ENCODE results near the gene HCST.
A peak's percentile ranks its signal among the peaks of the same experiment; 100 is the strongest.
"Not testable (repeated sequence)": the region's sequence is repeated elsewhere in the genome, so short reads cannot be mapped to it uniquely, and the experiment has no call there.

The HCST gene

DNA sequence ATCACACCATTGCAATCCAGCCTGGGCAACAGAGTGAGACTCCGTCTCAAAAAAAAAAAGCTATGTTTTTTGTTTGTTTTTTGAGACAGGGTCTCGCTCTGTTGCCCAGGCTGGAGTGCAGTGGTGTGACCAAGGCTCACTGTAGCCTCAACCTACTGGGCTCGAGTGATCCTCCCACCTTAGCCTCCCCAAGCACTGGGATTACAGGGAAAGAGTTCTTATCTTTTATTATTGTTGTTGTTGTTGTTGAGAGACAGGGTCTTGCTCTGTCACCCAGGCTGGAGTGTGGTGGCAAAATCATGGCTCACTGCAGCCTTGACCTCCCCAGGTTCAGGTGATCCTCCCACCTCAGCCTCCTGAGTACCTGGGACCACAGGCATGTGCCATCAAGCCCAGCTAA lies 10.5 kb upstream of the HCST start:
- not testable (repeated sequence) for H3K9me3 ChIP-seq (ENCODE audit: control insufficient read depth in 1 of 2, low read length in 2 of 2)
- H3K36me3 ChIP-seq (ENCODE audit: control insufficient read depth in 1 of 2, insufficient read depth in 2 of 2, low read length in 2 of 2), result peaks cover 14 to 68% of the 10 kb centered on the region in 2 donors

DNA sequence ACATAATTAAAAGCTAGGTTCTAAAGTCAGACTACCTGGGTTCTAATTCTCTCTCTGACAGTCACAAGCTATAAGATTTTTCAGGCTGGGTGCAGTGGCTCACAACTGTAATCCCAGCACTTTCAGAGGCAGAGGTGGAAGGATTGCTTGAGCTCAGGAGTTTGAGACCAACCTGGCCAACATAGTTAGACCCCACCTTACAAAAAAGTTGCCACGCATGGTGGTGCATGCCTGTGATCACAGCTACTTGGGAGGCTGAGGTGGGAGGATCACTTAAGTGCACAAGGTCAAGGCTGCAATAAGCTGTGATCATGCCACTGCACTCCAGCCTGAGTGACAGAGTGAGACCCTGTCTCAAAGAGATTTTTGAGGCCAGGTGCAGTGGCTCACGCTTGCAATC lies 8.0 kb upstream of the HCST start:
- Histone ChIP-seq H3K36me3 (ENCODE audit: control insufficient read depth in 1 of 2, insufficient read depth in 2 of 2, low read length in 2 of 2) (peaks cover 5 to 54% of the 10 kb centered on the region in 2 donors), H3K4me3 (ENCODE audit: low read depth in 1 of 2, low read length in 2 of 2) (no peak overlapping the region)

More for the DNA sequence above, 10.5 kb upstream of the HCST start:
- not testable (repeated sequence) for H3K4me3 ChIP-seq (ENCODE audit: low read depth in 1 of 2, low read length in 2 of 2); H3K4me1 ChIP-seq (ENCODE audit: control insufficient read depth in 1 of 2, insufficient read depth in 2 of 2, low read length in 2 of 2); H3K27ac ChIP-seq (ENCODE audit: low read depth, low read length); H3K9ac ChIP-seq (ENCODE audit: low read depth in 1 of 2, low read length in 2 of 2); H3K27me3 ChIP-seq (ENCODE audit: control insufficient read depth in 1 of 2, insufficient read depth in 2 of 2, low read length in 2 of 2)

DNA sequence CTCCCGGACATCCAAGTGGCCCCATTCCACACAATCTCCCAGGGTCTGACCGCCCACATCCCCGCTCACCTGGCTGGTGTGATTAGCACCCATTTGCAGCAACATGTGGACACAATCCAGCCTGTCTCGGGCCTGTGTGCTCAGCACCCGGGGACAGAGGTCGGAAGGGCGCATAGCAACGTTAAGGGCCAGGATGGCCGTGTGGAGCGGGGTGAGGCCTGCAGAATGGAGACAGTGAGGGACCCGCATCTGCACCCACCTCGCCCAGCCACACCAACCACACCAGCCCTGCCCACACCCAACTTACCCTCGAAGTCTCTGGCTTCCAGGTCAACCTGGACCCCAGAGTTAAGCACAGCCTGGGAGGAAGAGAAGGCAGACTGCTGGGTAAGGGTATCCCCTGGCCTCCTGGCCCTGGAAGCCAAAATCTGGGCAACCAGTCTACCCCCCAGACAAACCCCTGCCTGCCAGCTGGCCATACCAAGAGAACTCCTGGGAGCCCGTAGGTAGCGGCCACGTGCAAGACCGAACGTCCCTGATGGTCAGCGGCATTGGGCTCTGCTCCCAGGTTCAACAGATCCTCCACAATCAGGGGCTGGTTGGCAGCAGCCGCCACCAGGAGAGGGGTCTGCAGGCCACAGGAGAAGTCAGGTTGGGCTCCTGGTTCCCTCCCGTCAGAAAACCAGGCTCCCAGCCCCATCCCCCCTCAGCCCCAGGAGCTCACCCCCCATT lies 6.3 kb upstream of the HCST start:
- no peak overlapping the region for H3K27ac ChIP-seq (ENCODE audit: low read depth, low read length)
- peaks cover 0 to 37% of the 10 kb centered on the region in 2 donors for H3K36me3 ChIP-seq (ENCODE audit: control insufficient read depth in 1 of 2, insufficient read depth in 2 of 2, low read length in 2 of 2)
- H3K9me3 ChIP-seq (ENCODE audit: control insufficient read depth in 1 of 2, low read length in 2 of 2), result no peaks in the 10 kb centered on the region
- H3K4me1 ChIP-seq (ENCODE audit: control insufficient read depth in 1 of 2, insufficient read depth in 2 of 2, low read length in 2 of 2), result peaks cover 0 to 17% of the 10 kb centered on the region in 2 donors
- no peak overlapping the region for H3K9ac ChIP-seq (ENCODE audit: low read depth in 1 of 2, low read length in 2 of 2)
- no peak overlapping the region for H3K4me3 ChIP-seq (ENCODE audit: low read depth in 1 of 2, low read length in 2 of 2)
- no peaks in the 10 kb centered on the region for H3K27me3 ChIP-seq (ENCODE audit: control insufficient read depth in 1 of 2, insufficient read depth in 2 of 2, low read length in 2 of 2)

More for the DNA sequence above, 8.0 kb upstream of the HCST start:
- H3K27ac ChIP-seq (ENCODE audit: low read depth, low read length), result no peak overlapping the region
- no peaks in the 10 kb centered on the region for H3K27me3 ChIP-seq (ENCODE audit: control insufficient read depth in 1 of 2, insufficient read depth in 2 of 2, low read length in 2 of 2)
- H3K9ac ChIP-seq (ENCODE audit: low read depth in 1 of 2, low read length in 2 of 2), result no peak overlapping the region
- no peaks in the 10 kb centered on the region for H3K9me3 ChIP-seq (ENCODE audit: control insufficient read depth in 1 of 2, low read length in 2 of 2)
- H3K4me1 ChIP-seq (ENCODE audit: control insufficient read depth in 1 of 2, insufficient read depth in 2 of 2, low read length in 2 of 2), result peaks cover 0 to 12% of the 10 kb centered on the region in 2 donors

DNA sequence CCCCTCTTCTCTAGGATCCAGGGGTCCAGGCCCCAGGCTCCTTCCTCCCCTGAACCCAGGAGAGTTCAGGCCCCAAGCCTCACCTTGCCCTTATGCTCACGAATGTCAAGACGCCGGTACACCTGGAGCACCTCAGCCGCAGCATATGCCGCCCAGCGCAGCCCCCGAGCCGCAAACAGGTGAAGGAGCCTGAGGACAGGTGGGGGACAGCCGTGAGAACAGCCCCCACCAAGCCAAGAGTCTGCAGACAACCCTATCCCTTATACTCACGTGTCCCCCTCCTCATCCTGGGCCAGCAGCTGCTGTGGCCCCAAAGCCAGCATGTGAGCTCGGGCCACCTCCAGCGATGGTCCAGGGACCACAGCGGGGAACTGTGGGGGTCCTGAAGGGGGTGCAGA lies 5.7 kb upstream of the HCST start:
- no peak overlapping the region for H3K9ac ChIP-seq (ENCODE audit: low read depth in 1 of 2, low read length in 2 of 2)
- no peaks in the 10 kb centered on the region for H3K9me3 ChIP-seq (ENCODE audit: control insufficient read depth in 1 of 2, low read length in 2 of 2)
- H3K4me3 ChIP-seq (ENCODE audit: low read depth in 1 of 2, low read length in 2 of 2), result no peak overlapping the region
- H3K27me3 ChIP-seq (ENCODE audit: control insufficient read depth in 1 of 2, insufficient read depth in 2 of 2, low read length in 2 of 2), result no peaks in the 10 kb centered on the region
- peaks cover 0 to 22% of the 10 kb centered on the region in 2 donors for H3K4me1 ChIP-seq (ENCODE audit: control insufficient read depth in 1 of 2, insufficient read depth in 2 of 2, low read length in 2 of 2)
- no peak overlapping the region for H3K27ac ChIP-seq (ENCODE audit: low read depth, low read length)
- H3K36me3 ChIP-seq (ENCODE audit: control insufficient read depth in 1 of 2, insufficient read depth in 2 of 2, low read length in 2 of 2), result peaks cover 0 to 36% of the 10 kb centered on the region in 2 donors

DNA sequence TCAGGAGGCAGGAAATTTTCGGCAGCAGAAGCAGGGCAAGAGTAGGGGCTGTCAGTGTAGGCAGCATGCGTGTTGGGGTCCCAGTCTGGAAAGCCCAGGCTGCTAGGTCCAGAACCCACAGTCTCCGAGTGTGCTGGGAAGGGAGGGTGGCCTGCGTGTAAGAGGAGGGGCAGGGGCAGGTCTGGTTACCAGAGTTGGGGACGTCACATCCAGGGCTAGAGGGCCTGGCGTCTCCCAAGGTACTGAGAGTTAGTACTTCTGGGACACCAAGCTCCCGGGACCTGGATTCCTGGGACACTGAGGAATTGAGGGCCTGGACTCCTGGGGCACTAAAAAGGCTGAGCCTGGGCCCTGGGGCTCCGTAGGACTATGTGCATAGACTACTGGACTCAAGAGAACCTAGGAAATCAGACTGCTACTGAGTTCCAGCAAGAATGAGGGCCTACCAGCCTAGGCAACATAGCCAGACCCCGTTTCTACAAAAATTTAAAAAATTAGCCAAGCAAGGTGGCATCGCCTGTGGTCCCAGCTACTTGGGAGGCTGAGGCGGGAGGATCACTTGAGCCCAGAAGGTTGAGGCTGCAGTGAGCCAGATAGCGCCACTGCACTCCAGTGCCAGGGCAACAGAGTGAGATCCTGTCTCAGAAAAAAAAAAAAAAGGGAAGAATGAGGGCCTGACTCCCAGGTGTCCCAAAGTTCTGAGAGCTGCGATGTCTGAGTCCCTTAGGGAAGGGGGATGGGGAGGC lies 4.5 kb upstream of the HCST start:
- Histone ChIP-seq H3K4me1 (ENCODE audit: control insufficient read depth in 1 of 2, insufficient read depth in 2 of 2, low read length in 2 of 2) (peaks cover 0 to 26% of the 10 kb centered on the region in 2 donors), H3K27ac (ENCODE audit: low read depth, low read length) (no peak overlapping the region), H3K4me3 (ENCODE audit: low read depth in 1 of 2, low read length in 2 of 2) (peak overlapping the region; percentile 82 to 86), H3K9me3 (ENCODE audit: control insufficient read depth in 1 of 2, low read length in 2 of 2) (no peaks in the 10 kb centered on the region), H3K36me3 (ENCODE audit: control insufficient read depth in 1 of 2, insufficient read depth in 2 of 2, low read length in 2 of 2) (peaks cover 0 to 31% of the 10 kb centered on the region in 2 donors), H3K27me3 (ENCODE audit: control insufficient read depth in 1 of 2, insufficient read depth in 2 of 2, low read length in 2 of 2) (no peaks in the 10 kb centered on the region), H3K9ac (ENCODE audit: low read depth in 1 of 2, low read length in 2 of 2) (peak overlapping the region; percentile 58 to 78)

DNA sequence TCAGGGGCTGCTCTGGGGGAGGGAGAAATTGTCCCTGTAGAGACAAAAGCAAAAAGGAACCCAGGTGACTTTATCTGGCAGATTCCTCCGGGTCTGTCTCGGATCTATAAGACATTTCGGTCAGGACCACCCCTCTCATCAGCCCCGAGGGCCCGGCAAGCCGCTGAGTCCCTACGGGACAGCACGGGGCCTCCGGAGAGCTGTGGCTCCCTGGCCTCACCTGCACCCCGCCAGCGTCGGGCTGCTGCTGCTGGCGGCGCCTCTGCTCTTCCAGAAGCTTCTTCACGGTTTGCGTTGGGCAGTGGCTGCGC lies 3.9 kb upstream of the HCST start:
- H3K9ac ChIP-seq (ENCODE audit: low read depth in 1 of 2, low read length in 2 of 2), result peak overlapping the region; percentile 58 to 78
- no peak overlapping the region for H3K27ac ChIP-seq (ENCODE audit: low read depth, low read length)
- H3K27me3 ChIP-seq (ENCODE audit: control insufficient read depth in 1 of 2, insufficient read depth in 2 of 2, low read length in 2 of 2), result no peaks in the 10 kb centered on the region

DNA sequence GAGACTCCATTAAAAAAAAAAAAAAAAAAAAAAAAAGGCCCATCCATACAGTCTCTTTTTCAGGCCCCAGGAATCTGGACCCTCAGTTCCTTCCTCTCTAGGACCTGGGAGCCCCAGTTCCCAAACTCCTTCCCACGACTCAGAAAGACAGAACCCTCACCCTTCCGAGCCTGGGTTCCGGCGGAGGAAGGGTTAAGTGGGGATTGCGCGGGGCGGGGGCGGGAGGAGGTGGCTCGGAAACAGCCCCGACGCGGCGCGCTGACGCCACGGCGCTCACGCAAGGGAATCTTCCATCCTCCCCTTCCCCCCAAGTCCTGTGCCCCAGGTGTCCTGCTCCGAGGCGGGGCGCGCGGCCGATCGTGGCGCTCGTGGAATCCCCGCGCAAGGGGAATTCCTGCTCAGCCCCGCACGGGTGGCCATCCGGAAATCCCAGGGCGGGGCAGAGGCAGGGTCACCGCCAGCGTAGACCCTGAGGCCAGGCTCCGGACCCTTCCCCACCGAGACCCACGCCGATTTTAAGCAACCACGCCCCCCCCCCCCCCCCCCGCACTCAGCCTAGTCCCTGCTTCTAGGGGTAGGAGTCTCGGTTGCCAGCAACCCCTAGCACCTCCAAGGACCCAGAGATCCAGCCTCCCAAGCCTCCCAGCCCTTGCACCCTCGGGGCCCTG lies 2.6 kb upstream of the HCST start:
- peaks cover 0 to 15% of the 10 kb centered on the region in 2 donors for H3K36me3 ChIP-seq (ENCODE audit: control insufficient read depth in 1 of 2, insufficient read depth in 2 of 2, low read length in 2 of 2)
- peak overlapping the region; percentile 58 to 78 for H3K9ac ChIP-seq (ENCODE audit: low read depth in 1 of 2, low read length in 2 of 2)
- H3K27me3 ChIP-seq (ENCODE audit: control insufficient read depth in 1 of 2, insufficient read depth in 2 of 2, low read length in 2 of 2), result no peaks in the 10 kb centered on the region
- peak overlapping the region; percentile 82 to 86 for H3K4me3 ChIP-seq (ENCODE audit: low read depth in 1 of 2, low read length in 2 of 2)
- H3K27ac ChIP-seq (ENCODE audit: low read depth, low read length), result peak overlapping the region; percentile 70
- no peaks in the 10 kb centered on the region for H3K9me3 ChIP-seq (ENCODE audit: control insufficient read depth in 1 of 2, low read length in 2 of 2)
- peaks cover 0 to 26% of the 10 kb centered on the region in 2 donors for H3K4me1 ChIP-seq (ENCODE audit: control insufficient read depth in 1 of 2, insufficient read depth in 2 of 2, low read length in 2 of 2)

More for the DNA sequence above, 3.9 kb upstream of the HCST start:
- Histone ChIP-seq H3K4me1 (ENCODE audit: control insufficient read depth in 1 of 2, insufficient read depth in 2 of 2, low read length in 2 of 2) (peaks cover 0 to 26% of the 10 kb centered on the region in 2 donors), H3K36me3 (ENCODE audit: control insufficient read depth in 1 of 2, insufficient read depth in 2 of 2, low read length in 2 of 2) (peaks cover 0 to 26% of the 10 kb centered on the region in 2 donors), H3K4me3 (ENCODE audit: low read depth in 1 of 2, low read length in 2 of 2) (peak overlapping the region; percentile 82 to 86), H3K9me3 (ENCODE audit: control insufficient read depth in 1 of 2, low read length in 2 of 2) (no peaks in the 10 kb centered on the region)

DNA sequence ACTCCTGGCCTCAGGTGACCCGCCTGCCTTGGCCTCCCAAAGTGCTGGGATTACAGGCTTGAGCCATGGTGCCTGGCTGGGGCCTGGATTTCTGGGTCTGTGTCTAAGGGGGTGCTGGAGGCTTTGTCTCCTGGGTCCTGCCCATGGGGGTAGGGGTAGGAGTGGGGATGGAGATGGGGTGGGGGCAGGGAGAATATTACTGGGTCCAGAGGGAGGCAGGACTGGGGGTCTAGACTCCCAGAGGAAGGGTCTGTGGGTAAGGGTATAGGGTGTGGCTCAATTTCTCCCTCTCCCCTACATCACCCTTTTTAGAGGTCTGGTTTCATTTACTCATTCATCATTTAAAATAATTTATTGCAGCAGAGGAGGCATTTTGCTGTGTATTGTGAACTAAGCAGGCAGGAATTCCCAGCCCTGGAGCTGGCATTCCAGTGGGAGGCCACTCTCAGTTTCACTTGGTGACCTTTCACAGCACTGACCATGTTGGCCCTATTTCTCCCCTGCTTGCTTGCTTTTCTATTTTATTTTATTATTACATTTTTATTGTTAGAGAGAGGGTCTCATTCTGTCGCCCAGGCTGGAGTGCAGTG lies 1.2 kb upstream of the HCST start:
- peak overlapping the region in 1 of 2 donors; percentile 82 for H3K4me3 ChIP-seq (ENCODE audit: low read depth in 1 of 2, low read length in 2 of 2)
- peak overlapping the region; percentile 20 for H3K27ac ChIP-seq (ENCODE audit: low read depth, low read length)
- H3K9ac ChIP-seq (ENCODE audit: low read depth in 1 of 2, low read length in 2 of 2), result no peak overlapping the region
- no peaks in the 10 kb centered on the region for H3K27me3 ChIP-seq (ENCODE audit: control insufficient read depth in 1 of 2, insufficient read depth in 2 of 2, low read length in 2 of 2)
- H3K36me3 ChIP-seq (ENCODE audit: control insufficient read depth in 1 of 2, insufficient read depth in 2 of 2, low read length in 2 of 2), result peaks cover 0 to 8% of the 10 kb centered on the region in 2 donors
- H3K4me1 ChIP-seq (ENCODE audit: control insufficient read depth in 1 of 2, insufficient read depth in 2 of 2, low read length in 2 of 2), result peaks cover 0 to 26% of the 10 kb centered on the region in 2 donors
- no peaks in the 10 kb centered on the region for H3K9me3 ChIP-seq (ENCODE audit: control insufficient read depth in 1 of 2, low read length in 2 of 2)

DNA sequence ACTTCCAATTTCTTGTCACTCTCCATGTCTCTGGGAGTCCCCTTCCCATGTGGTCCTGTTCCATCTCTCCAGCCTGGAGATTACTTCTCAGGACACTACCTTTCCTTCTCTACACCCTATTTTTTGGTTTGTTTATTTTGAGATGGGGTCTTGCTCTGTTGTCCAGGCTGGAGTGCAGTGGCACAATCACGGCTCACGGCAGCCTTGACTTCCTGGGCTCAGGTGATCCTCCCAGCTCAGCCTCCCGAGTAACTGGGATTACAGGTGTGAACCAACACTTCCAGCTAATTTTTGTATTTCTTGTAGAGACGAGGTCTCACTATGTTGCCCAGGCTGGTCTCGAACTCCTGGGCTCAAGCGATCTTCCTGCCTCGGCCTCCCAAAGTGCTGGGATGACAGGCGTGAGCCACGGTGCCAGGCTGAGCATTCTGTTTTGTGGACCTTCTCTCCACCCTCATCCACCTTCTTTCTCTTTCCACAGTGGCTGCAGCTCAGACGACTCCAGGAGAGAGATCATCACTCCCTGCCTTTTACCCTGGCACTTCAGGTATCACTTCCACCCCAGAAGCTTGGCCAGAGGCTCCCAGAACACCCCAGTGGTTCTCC lies 644 bp downstream of the HCST start:
- Histone ChIP-seq H3K9ac (ENCODE audit: low read depth in 1 of 2, low read length in 2 of 2) (peak overlapping the region; percentile 29 to 72), H3K36me3 (ENCODE audit: control insufficient read depth in 1 of 2, insufficient read depth in 2 of 2, low read length in 2 of 2) (no peaks in the 10 kb centered on the region), H3K27ac (ENCODE audit: low read depth, low read length) (peak overlapping the region; percentile 73), H3K27me3 (ENCODE audit: control insufficient read depth in 1 of 2, insufficient read depth in 2 of 2, low read length in 2 of 2) (no peaks in the 10 kb centered on the region), H3K9me3 (ENCODE audit: control insufficient read depth in 1 of 2, low read length in 2 of 2) (no peaks in the 10 kb centered on the region), H3K4me3 (ENCODE audit: low read depth in 1 of 2, low read length in 2 of 2) (peak overlapping the region; percentile 57), H3K4me1 (ENCODE audit: control insufficient read depth in 1 of 2, insufficient read depth in 2 of 2, low read length in 2 of 2) (peaks cover 0 to 21% of the 10 kb centered on the region in 2 donors)

Measured in duodenal mucosa (tissue), 2 donors.